GM19397 (cell line): ENCODE results near the gene RXRG.

Source experiments
- ATAC-seq: cut with Tn5 transposase; IDR thresholded peaks from one replicate; pipeline ENCODE4 v1.9.1; 2021; ENCODE audit warnings: mild to moderate bottlenecking, moderate library complexity; ENCODE audit not compliant: unreplicated experiment

RXRG gene

DNA sequence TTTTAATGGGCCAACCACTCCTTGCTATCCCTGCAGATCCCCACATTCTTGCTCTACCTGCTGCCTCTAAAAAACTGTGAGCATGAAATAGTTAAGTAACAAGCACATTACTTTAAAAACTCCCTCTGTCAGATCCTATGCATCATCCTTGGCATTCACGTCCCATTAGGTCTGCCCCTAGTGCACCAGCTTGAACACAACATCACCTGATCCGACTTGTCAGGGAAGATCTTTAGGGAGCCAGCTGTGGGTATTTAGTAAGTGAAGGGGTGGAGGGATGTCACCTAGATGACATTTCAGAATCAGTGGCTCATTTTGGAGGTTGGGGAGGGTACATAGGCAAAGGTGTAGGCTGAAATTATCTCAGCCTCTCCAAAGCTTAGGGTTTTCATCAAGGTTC, 33.5 kb downstream of the RXRG start:
- no peak for ATAC-seq

DNA sequence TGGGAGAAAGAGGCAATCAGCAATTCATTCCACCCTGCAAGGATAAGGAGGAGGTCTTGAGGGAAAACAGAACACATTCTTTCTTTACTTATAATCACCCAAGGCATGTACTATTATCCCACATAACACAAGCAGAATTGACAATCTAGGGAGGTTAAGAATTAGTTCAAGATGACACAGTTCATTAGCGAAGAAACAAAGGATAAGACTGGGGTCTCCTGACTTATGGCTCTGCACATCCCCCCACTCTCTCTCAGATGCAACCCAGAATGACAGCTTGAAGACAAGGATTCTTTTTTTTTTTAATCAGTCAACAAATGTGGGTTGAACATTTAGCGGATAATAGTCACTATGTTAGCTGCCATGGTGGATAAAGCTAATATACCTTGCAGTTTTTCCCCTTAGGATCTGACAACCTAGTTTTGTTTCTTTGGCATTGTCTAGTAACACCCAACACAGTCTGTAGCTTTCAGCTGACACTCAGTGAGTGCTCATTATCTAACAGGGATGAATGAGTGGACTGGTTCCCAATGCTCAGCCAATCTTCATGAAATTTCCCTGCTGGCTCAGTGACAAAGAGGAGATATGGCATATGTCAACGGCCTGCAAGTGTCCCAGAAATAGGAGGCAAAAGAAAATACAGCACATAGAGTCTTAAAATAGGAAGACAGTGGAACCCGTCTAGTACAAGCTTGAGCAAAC, 35.1 kb downstream of the RXRG start:
- no peak for ATAC-seq

DNA sequence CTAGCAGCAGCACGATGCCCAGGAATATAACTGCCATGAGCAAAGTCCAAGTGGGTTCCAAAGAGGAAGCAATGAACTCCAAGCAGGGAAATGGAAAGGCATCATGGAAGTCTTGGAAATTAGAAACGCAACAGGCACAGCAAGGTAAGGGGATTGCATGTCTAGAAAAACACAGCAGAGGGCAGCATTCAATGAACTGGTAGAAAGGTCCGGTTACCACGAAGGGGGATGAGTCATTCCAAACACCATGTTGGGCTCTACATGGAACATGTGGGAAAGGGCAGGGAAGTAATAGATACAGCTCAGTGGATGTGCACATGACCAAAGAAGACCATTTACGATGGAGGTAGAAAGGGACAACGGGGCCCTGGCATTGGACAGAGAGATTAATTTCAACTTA, 36.4 kb downstream of the RXRG start:
- ATAC-seq: no peak

DNA sequence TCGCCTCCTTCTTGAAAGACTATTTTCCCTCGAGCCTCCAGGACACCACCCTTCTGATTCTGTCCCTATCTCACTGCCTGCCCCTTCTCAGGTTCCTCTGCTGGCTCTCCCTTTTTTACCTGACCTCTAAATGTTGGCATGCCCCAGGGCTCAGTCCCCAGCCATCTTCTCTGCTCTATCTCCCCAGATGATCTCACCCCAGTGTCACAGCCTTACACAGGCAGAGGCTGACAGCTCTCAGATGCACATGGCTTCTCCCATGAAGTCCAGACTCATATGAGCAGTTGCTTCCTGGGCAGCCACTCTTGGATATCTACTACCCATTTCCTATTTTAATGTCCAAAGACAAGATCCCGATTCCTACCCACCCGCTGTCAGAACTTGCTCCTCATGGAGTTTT, 37.5 kb downstream of the RXRG start:
- ATAC-seq: no peak

DNA sequence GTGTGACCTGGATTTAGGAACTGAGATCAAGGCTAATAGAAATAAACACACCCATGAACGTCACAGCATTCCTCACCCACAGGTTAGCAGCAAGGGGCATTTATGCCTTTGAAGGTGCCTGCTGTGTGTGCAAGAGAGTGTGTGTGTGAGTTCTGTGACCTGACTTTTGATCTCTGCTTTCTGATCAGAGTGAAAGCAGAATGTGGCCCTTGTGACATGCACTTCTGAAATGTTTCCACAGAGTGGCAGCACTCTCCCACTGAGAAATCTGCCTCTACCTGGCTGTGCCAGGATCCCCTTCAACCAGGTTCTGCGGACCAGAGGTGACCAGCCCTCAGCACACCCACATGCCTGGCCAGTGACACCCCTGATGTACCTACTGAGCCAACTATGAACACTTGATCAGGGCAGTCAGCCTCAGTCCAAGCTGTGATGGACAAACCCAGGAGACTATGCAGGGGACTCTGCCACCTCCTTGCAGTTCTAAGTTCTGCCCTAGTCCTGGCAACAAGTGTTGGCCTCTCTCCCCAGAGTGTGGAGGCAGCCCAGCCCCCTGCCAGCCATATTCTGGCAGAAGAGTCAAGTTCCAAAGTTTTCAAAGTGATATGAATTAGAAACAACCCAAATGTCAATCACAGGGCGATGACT, 41.0 kb downstream of the RXRG start:
- ATAC-seq: no peak

DNA sequence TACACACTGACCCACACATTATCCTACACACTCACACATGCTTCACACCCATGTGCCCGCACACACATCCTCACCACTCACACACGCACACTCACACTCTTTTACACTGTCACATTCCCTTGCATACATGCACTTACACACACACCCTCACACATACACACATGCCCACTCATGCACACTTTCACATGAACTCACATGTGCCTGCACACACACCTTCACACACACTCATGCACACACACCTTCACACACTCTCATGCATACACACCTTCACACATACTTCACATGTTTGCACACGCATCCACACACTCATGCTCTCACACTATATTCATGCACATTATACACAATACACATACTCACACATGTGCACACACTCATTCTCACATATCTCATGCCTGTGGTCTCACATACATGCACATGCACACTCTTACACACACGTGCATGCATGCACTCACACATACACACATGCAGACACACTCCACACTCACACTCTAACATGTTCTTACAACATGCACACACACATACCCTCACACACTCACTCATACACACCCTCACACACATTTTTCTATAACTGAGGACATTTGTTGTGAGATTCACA, 42.3 kb downstream of the RXRG start:
- ATAC-seq: no peak

DNA sequence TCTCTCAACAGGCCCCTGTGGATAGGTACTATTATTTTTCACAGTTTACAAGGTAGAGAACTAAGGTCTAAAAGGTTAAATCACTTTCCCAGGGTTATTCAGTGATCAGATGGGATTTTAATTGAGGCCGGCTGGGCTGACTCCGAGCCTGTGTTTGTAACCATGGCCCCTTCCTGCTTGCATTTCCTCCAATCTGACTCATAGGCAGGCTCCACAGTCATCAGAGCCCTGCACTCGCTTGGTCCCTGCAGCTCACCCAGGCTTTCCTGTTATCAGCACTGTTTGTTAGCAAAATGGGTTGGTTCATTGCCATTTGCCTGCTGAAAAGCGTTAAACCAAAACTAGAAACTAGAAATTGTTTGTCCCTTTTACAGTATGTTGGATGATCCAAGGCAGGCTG, 47.0 kb downstream of the RXRG start:
- ATAC-seq: no peak

DNA sequence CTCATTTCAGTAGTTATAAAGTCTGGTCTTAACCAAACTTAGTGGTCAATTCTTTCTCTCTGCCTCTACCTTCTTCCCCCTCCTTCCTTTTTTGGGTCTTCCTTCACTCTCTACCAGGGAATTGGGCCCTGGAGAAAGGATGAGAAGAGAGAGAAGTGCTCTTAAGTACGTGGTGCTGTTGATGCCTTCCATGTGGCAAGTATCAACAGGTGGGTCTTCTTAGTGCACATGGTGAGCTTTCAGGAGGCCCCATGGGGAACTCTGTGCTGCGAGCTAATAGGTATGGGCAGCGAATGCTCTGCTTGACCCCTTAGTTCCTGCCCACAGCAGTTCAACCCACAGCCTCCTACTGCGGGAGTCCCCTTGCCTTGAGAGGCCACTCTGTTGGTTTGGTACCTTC, 49.0 kb downstream of the RXRG start:
- no peak for ATAC-seq

DNA sequence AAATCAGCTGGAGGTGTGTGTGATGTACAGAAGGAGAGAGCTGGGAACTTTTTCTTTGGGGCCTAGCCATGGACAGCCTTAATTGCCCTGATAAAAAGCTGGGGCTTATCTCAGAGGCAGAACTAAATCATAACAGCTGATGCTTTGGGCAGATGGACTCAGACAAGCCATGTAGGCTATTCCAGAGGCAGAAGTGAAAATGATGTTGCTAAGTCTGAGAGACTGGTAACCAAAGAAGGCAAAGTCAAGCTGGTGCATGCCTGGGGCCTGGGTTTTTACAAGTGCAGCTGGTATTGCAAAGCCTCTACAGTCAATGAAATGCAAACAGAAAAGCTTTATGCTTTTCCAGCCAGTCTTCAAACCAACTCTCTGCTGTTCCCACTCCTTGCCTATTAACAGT, 49.4 kb downstream of the RXRG start:
- no peak for ATAC-seq

DNA sequence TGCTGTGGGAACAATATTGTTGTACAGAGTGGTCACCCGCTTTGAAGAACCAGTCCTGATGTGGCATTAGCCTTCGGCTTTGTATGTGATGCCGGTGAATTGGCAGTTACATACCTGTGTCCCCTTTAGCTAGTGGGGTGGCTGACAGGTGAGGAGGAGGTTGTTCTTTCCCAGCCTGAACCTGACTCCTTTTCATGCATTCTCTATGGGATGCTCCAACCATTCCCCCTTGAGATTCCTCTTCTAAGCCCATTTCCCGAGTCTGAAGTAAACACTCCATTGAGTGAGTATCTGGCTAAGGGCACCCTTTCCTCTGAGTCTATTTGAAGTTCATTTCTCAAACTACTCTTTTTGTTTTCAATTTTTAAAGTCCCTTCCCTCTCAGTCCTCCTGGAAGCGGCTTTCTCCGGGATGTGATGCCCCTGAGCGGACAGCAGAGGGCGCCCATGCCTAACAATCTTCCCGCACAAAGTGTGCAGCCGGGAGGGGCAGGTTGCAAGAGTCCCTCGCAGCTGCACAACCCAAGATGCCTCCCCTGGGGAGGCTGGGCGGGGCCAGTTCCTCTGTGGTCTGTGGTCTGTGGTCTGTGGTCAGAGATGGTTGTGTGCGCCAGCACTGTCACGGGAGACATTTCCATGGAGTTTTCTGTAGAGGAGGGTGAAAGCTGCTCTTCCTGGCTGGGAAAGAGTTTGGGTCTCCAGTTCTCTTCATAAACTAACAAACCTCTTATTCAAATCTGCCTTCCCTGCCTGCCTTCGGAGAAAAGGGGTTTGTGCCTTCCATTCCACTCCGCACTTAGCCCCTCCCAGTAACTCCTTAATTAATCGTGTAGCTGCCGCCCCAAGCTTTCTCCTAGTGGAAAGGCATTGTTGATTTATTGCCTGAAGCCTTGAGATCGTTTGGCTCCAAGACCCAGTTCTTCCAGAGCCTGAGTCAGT, 52.0 kb downstream of the RXRG start:
- ATAC-seq: peak; percentile 100

DNA sequence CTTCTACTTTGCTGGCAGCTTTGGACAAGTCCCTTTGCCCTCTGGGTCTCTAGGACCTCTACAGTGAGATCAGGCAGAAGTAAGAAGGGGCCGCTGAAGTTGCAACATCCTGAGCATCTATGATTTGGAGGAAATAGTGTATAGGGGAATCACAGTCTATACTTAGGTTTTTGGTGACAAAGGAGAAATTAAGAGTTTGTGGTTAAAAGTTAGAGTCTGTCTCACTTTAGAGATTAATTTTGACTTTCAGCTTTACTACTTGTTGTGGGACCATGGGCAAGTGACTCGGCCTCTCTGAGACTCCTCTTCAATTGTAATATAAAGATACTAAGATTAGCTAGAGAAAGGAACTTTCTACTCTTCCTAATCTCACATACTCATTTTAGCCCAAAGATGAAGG, 55.3 kb downstream of the RXRG start:
- ATAC-seq: no peak

DNA sequence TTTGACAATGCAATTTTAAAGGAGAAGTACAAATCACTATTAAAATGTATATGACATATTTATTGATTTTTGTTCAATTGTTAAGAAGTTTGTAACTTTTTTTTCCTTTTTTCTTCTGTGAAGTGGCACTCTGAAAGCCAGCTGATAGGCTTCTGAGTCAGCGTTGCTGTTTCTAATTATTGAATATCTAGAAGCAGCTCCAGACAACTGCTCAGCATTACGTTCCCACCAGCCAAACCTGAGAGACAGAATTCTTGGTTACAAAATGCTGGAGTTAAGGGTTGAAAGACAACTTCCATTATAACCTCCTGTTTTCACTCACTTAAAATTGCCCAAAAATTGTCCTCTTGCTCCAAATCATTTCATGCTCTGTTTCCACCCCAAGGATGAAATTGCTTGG, 57.0 kb downstream of the RXRG start:
- no peak for ATAC-seq

DNA sequence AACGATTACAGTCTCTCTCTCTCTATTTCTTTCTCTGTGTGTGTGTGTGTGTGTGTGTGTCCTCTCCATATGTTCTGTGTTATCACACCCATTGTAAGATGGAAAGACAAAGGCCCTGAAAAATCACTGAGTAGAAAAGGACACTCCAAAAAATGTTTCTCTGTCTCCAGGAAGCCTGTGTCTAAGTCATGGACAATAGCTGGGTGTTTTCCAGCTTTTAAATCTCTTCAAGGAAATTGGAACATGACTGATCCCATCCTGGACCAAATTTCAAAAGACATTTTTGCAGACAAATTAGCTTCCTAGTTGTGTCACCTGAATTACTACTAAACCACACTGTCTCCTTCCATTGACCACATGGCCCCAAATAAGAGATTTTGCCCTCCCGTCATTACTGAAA, 57.4 kb downstream of the RXRG start:
- no peak for ATAC-seq

DNA sequence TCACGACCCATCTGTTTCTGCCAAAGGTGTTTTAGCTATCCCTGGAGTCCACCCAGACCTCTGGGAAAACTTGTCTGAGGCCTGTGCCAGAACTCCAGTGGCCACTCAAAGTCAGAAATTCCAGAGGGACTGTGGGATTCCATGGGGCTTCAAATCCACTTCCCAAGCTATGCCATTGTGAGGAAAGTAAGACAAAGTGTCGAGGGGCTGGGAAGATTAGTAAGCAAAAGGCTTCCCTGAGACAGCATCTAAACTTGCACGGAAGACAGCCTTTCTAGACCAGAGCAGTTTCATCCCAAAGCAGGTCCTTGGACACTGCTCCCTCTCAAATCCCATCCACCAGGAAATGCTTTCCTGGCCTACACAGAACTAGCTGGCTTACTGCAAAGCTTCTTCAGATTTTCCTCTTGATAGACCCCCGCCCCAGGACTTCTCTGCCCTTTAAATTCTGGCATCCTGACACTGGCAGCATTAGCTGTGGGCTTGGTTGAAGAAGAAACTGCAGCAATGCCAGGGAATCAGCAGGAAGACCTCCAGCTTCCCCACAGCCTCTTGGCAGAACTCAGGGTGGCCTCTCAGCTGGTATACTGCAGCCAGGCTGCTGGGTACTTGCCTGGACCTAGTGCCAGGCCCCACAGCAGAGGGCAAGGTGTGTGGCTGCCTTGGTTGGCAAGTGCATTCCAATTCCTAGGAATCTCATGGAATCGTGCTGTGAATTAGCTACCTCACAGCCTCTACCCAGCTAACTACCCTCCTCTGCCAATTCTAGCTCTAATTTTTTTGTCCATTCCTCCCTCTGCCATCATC, 61.1 kb downstream of the RXRG start:
- no peak for ATAC-seq

DNA sequence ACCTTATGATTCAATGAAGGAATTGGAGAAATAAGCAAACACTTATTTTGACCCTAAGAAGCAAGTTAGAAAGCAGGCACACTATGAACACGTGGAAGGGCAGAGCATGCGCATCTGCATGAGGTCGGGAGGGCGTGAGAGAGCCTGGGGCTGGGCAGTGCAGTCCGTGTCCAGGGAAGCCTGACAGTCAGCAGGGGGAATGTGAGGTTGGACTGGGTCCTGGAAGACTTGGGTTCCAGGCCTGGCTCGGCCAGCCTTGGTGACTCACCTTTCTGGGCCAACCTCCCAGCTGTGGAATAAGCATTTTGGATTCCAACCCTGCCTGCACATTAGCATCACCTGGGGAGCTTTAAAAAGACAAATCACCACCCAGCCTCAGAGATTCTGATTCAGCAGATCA, 61.9 kb downstream of the RXRG start:
- ATAC-seq: no peak

DNA sequence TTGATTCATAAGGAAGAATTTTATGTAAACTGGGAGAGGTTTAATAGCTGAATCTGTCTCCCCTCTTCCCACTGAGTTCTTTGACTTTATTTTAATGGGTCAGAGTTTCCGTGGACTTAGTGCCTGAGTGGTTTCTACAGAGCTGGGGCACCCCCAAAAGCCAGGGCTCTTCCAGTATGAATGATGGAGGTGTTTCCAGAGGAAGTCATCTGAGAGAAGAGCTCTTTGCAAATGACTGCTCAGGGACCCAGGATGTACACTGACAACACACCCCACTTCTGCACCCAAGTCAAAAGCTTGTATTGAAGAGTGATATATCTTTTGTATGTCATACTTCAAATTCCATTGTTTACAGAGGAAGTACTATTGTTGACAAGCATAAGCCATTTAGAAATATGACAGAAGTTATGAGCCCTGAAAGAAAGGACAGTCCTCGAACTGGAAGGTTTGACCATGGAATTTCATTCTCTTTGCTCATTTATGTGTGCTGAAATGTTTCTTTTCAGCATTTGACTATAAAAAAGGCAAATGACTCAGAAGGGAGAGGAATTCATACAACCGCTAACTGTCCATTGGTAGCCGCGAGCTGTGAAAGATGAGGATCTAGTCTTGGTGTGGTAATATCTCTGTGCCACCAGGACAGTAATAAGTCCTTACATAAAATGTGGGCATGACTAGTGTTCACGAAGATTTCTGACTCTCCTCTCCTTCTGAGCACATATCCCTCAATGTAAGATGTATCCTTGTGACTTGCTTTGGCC, 63.0 kb downstream of the RXRG start:
- ATAC-seq: no peak

DNA sequence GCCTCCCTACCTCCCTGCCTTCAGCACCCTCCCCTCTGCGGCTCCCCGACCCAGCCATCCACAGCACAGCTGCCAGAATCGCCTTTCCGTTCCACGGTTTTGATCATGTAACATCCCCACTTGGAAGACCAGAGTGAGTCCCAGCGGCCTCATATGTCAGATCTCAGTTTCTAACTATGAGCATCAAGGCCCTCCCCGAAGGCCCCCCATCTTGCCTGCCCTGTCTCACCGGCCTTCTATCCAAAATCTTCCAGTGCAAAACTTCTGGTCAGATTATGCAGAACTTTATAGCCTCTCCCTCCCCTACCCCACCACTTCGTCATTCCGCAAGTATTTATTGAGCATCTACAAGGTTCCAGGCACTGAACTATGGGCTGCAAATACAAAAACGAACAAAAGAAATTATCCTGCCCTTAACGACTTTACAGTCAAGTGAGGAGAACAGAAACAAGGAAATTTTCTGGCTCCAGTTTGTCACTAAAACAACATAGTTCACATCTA, 68.1 kb downstream of the RXRG start:
- ATAC-seq: no peak

DNA sequence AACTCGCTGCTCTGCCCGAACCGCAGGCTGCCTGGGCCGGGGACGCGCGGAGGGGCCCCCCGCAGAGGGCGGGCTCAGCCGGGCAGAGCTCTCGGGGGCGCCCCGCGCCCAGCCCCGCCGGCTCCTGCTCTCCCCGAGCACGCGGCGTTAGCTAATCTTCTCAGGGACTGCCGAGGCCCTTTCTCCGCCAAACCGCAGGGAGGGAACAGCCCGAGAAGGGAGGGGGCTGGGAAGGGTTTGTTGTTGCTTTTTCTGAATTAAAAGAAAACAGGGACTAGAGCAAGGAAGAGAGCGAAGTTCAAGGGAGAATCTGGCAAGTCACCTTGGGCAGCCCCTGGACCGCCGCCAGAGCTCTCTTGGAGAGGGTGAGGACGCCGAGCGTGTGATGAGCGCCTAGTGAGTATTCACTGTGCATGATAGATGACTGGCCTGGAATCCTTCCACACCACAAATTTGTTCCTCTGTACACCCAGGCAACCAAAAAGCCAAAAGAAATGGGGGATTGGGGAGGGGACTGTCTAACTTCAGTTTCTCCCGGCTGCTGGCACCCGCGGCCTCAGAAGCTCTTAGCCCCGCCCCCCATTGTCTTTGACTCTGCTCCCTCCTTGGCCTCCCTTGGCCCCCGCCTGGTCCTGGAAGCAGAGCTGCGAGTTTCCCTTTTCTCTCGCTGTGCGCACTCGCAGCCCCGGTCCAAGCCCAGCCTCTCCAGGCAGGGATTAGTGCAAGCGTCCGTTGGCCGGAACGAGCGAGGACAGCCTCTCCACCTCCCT, 68.7 kb downstream of the RXRG start:
- no peak for ATAC-seq

DNA sequence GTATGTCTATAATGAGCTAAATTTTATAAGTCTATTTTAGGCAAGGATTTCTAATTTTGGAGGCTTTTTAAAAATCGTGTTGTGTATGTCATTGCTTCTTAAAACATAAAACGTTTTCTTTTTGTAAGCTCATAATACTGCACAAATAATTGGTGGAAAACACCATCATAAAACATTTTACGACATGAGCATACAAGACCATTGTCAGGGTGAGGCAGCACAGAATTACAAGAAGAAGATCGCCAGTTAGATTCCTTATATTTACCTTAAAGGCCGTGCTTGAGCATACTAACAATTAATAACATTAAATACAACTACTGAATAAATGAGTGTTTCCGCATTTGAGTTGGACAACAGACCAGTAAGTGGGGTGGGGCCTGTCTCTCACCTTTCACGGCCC, 69.3 kb downstream of the RXRG start:
- no peak for ATAC-seq
